GM19035 (cell line): ENCODE results near the gene SLC38A8.

Source experiments
- ATAC-seq: cut with Tn5 transposase; IDR thresholded peaks from one replicate; pipeline ENCODE4 v1.9.1; 2021; ENCODE audit not compliant: unreplicated experiment

Gene SLC38A8

GRCh38 chr16:83973077-83973476 lies 69.5 kb downstream of the SLC38A8 start:
- ATAC-seq = no peak

- no peak for ATAC-seq
Observed at GRCh38 chr16:83972256-83973008, 70.2 kb downstream of the SLC38A8 start.

GRCh38 chr16:83971165-83972130 lies 71.1 kb downstream of the SLC38A8 start:
- no peak for ATAC-seq

- ATAC-seq = no peak
Observed at GRCh38 chr16:83970430-83970815, 72.2 kb downstream of the SLC38A8 start.

GRCh38 chr16:83969771-83970429 lies 72.7 kb downstream of the SLC38A8 start:
- no peak for ATAC-seq

GRCh38 chr16:83968891-83969649 lies 73.5 kb downstream of the SLC38A8 start:
- ATAC-seq = no peak

GRCh38 chr16:83968306-83968851 lies 74.2 kb downstream of the SLC38A8 start:
- ATAC-seq = no peak

- no peak for ATAC-seq
Observed at GRCh38 chr16:83967838-83968305, 74.7 kb downstream of the SLC38A8 start, which contains the start of gene NECAB2. NECAB2 (plus strand) TSS chr16:83968244; CDS start chr16:83968649, 405 bp downstream.

- ATAC-seq = no peak
Observed at GRCh38 chr16:83967091-83967490, 75.5 kb downstream of the SLC38A8 start.

GRCh38 chr16:83966153-83966696 lies 76.4 kb downstream of the SLC38A8 start:
- ATAC-seq = no peak

GRCh38 chr16:83965444-83966152 lies 77.0 kb downstream of the SLC38A8 start:
- no peak for ATAC-seq

- ATAC-seq = no peak
Observed at GRCh38 chr16:83964684-83965443, 77.7 kb downstream of the SLC38A8 start.

- ATAC-seq = no peak
Observed at GRCh38 chr16:83963277-83964119, 79.1 kb downstream of the SLC38A8 start.

GRCh38 chr16:83961591-83961990 lies 81.0 kb downstream of the SLC38A8 start:
- ATAC-seq = no peak

GRCh38 chr16:83960521-83961249 lies 81.9 kb downstream of the SLC38A8 start:
- ATAC-seq = no peak
